ENCODE measurements around the gene NANOS2.
A peak's percentile ranks its signal among the peaks of the same experiment; 100 is the strongest.
"Not testable (repeated sequence)": the region's sequence is repeated elsewhere in the genome, so short reads cannot be mapped to it uniquely, and the experiment has no call there.

The NANOS2 gene

DNA sequence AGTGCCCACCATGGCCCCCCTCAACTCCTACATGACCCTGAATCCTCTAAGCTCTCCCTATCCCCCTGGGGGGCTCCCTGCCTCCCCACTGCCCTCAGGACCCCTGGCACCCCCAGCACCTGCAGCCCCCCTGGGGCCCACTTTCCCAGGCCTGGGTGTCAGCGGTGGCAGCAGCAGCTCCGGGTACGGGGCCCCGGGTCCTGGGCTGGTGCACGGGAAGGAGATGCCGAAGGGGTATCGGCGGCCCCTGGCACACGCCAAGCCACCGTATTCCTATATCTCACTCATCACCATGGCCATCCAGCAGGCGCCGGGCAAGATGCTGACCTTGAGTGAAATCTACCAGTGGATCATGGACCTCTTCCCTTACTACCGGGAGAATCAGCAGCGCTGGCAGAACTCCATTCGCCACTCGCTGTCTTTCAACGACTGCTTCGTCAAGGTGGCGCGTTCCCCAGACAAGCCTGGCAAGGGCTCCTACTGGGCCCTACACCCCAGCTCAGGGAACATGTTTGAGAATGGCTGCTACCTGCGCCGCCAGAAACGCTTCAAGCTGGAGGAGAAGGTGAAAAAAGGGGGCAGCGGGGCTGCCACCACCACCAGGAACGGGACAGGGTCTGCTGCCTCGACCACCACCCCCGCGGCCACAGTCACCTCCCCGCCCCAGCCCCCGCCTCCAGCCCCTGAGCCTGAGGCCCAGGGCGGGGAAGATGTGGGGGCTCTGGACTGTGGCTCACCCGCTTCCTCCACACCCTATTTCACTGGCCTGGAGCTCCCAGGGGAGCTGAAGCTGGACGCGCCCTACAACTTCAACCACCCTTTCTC is 42.3 kb downstream of the NANOS2 start:
- DNase-seq, result no peak

GRCh38 chr19:45870798-45871197 is 43.8 kb downstream of the NANOS2 start:
- DNase-seq, result no peak

- not testable (repeated sequence) for DNase-seq
Observed at GRCh38 chr19:45867241-45867640, 47.3 kb downstream of the NANOS2 start.

DNA sequence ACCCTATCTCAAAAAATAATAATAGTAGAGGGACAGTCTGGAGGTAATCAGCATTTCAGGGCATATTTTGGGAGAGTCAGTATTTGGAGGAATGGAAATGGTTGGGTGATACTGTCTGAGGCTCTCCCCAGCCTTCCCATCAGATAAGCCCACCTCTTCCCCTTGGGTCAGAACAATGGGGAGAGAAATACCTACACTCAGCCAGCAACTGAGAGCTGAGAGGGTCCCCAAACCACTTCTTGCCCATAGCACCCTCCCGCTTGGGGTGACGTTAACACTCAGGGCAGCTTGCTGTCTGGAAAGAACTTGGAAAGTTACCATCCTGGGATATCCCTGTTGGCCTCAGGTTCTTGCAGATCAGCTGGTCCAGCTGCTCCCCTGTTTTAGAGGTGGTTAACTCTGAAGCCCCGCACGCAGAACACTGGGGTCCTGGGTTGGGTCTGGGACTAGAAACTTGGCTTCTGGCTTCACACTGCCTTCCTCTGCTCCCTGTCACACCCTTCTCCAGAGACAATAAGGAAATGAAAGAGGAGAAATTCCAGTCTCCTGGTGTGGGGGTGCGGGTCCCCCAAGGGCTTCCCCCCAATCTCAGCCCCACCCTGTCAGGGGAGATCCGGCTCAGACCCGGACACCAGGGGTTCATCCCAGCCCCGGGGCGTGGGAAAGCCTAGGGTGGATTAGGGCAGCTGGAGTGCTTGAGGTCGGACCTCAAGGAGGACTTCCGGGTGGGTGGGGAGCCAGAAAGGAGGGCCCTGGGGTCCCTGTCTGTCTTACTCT is 48.0 kb downstream of the NANOS2 start:
- no peak for DNase-seq

DNA sequence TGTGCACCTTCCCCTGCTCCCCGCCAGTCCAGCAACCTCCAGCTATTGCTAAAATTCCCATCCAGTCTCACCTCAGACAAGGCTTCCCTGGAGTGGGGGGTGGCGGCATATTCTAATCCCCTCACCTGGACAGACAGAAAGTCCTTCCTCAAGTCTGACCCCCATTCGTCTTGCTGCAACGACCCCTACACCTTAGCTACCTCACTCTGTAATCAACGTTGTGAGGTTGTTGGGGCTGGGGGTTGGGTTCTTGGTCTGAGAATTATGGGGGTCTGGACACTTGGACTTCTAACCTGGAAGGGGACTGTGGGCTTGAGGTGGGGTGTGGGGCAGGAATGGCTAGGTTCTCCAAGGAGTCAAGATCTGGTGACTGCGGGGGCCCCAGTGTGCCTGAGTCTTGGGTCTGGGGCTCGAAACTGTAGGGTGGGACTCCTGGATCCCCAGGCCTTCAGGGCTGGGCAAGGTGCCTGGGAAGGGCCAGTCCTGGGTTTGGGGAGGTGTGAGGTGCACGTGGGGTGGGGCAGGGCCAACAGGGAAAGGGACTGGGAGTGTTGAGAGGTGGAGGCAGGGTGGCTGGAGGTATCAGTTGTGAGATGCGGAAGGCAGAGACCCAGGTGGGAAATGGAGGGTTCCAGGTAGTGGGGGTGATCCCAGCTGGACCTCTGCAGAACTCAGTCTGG is 49.2 kb downstream of the NANOS2 start:
- DNase-seq, result no peak

- DNase-seq, result no peak
Observed at GRCh38 chr19:45864629-45865082, 49.9 kb downstream of the NANOS2 start.

- DNase-seq, result peak; percentile 63
Observed at GRCh38 chr19:45863840-45864628, 50.5 kb downstream of the NANOS2 start, which contains the start of gene FOXA3. Gene FOXA3, plus strand, starts transcription at chr19:45864326. Its CDS starts 131 bp downstream, at chr19:45864457.

DNA sequence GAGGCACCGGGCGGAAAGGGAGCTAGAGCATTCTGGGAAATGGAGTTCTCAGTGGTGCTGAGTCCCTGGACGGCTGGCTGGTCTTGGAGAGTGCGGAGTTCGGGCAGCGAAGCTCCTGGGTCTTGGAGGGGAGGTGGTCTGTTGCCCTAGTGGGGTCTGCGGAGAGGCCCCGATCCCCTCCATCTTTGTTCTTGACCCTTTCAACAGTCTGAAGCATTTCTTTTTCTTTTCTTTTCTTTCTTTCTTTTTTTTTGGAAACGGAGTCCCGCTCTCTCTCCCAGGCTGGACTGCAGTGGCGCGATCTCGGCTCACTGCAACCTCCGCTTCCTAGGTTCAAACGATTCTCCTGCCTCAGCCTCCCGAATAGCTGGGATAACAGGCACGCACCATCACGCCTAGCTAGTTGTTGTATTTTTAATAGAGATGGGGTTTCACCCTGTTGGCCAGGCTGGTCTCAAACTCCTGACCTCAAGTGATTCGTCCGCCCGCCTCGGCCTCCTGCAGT is 51.2 kb downstream of the NANOS2 start:
- no peak for DNase-seq
